AG04449 (cell line): Measurements from ENCODE around the gene MAD1L1.
"Not testable (repeated sequence)": the region's sequence is repeated elsewhere in the genome, so short reads cannot be mapped to it uniquely, and the experiment has no call there.

Experiments used
- CTCF ChIA-PET: fragments of 350-600 bp; formaldehyde crosslinking; extraction: SDS; loops from one replicate; lab custom pipeline; 2021; ENCODE audit warnings: antibody characterized with exemption; lab: Yijun Ruan, JAX
- POLR2A ChIA-PET: fragments of 400-600, 350-600 bp; formaldehyde crosslinking; extraction: SDS; loops from one replicate; lab custom pipeline; 2020; ENCODE audit warnings: antibody characterized with exemption, inconsistent platforms; lab: Yijun Ruan, JAX
- DNase-seq: peaks from one replicate; pipeline ENCODE4 v3.0.0-alpha.2; 2010; ENCODE audit warnings: low read depth, low spot score
- H3K4me3 ChIP-seq: 2 replicates; pipeline ENCODE4 v1.5.1; 2011; ENCODE audit warnings: low read depth, mild to moderate bottlenecking, control low read depth, low read length
- TF ChIP-seq, protein P1 (sequence below): IDR thresholded peaks from one replicate; pipeline ENCODE4 v1.5.1; 2011; ENCODE audit warnings: mild to moderate bottlenecking, moderate library complexity, low read length, control low read depth, inconsistent platforms; ENCODE audit not compliant: insufficient read depth; ENCODE audit errors: missing control alignments

The MAD1L1 gene

DNA sequence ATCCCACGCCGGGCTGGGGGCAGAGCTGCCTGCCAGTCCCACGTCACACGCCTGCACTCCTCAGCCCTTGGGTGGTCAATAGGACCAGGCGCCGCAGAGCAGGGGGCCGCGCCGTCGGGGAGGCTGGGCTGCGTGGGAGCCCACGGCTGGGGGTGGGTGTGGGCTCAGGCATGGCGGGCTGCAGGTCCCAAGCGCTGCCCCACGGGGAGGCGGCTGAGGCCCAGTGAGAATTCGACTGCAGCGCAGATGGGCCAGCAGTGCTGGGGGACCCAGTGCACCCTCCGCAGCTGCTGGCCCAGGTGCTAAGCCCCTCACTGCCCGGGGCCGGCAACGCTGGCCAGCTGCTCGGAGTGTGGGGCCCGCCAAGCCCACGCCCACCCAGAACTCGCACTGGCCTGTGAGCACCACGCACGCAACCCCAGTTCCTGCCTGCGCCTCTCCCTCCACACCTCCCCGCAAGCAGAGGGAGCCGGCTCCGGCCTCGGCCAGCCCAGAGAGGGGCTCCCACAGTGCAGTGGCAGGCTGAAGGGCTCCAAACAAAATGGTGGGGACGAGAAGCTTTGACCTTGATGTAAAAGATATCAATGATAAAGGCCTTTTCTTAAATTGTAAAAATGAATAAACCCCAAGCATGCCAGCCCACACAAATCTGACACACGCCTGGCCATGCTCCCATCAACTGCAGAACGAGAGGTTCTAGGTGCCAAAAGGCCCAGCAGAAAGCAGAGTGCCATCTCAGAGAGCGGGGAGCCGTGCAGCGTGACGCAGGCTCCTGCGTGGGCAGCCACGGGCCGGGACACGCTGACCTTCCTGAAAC is 255.5 kb downstream of the MAD1L1 start:
- no peak overlapping the region for H3K4me3 ChIP-seq
- POLR2A ChIA-PET = no interaction called here
- TF ChIP-seq, protein P1, sequence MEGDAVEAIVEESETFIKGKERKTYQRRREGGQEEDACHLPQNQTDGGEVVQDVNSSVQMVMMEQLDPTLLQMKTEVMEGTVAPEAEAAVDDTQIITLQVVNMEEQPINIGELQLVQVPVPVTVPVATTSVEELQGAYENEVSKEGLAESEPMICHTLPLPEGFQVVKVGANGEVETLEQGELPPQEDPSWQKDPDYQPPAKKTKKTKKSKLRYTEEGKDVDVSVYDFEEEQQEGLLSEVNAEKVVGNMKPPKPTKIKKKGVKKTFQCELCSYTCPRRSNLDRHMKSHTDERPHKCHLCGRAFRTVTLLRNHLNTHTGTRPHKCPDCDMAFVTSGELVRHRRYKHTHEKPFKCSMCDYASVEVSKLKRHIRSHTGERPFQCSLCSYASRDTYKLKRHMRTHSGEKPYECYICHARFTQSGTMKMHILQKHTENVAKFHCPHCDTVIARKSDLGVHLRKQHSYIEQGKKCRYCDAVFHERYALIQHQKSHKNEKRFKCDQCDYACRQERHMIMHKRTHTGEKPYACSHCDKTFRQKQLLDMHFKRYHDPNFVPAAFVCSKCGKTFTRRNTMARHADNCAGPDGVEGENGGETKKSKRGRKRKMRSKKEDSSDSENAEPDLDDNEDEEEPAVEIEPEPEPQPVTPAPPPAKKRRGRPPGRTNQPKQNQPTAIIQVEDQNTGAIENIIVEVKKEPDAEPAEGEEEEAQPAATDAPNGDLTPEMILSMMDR = no peak
- no peak for DNase-seq
- CTCF ChIA-PET = interaction anchor here (1.1 kb wide), 1 partner anchor 127 kb away, joined by 3 read pairs; no protein-coding TSS in a partner anchor

DNA sequence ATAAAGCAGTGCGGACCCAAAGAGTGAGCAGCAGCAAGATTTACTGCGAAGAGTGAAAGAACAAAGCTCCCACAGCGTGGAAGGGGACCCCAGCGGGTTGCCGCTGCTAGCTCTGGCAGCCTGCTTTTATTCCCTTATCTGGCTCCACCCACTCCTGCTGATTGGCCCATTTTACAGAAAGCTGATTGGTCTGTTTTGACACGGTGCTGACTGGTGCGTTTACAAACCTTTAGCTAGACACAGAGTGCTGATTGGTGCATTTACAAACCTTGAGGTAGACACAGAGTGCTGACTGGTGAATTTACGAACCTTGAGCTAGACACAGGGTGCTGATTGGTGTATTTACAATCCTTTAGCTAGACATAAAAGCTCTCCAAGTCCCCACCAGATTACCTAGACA is 256.2 kb downstream of the MAD1L1 start:
- POLR2A ChIA-PET, H3K4me3 ChIP-seq, DNase-seq: not testable (repeated sequence)
- CTCF ChIA-PET = interaction anchor here (1.1 kb wide), 1 partner anchor 128 kb away, joined by 3 read pairs; no protein-coding TSS in a partner anchor

DNA sequence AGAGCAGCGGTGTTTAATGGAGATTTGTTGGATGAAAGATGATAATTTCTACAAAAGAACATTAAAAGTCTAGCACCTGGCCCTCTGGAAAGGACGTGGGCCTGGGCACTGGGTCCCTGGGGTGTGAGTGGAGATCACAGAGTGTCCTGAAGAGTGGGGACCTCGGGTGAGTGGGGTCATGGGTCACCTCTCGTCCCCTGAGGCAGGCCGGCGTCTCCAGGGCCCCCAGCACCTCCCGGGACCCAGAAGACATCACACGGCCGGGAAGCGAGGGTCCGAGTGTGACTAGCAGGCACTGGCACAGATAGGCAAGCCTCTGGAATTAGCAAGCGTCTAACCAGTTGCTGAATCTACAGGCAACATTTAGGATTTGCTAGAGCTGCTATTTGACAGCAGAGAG is 257.2 kb downstream of the MAD1L1 start:
- TF ChIP-seq, protein P1 = no peak
- CTCF ChIA-PET = no interaction called here
- POLR2A ChIA-PET = no interaction called here
- H3K4me3 ChIP-seq = no peak overlapping the region
- DNase-seq = no peak

DNA sequence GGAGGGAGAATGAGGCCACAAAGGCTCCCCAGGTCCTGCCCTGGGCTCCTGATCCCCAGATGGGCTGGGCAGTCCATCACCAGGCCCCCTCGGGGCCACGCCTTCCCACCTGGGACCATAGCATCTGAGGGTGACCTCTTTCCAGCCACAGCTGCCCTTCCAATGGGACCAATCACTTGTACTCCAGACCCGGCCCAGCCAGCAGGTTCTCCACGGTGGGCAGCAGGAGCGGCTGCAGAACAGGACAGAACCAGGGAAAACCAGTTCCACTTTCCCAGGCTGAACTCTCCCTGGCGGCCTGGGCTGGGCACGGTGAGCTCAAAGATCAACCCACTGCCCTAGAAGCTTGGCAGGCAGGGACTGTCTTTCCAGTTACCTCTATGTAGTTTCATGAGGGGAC is 257.6 kb downstream of the MAD1L1 start:
- CTCF ChIA-PET = no interaction called here
- no peak for DNase-seq
- POLR2A ChIA-PET = no interaction called here
- no peak overlapping the region for H3K4me3 ChIP-seq
- TF ChIP-seq, protein P1 = no peak

DNA sequence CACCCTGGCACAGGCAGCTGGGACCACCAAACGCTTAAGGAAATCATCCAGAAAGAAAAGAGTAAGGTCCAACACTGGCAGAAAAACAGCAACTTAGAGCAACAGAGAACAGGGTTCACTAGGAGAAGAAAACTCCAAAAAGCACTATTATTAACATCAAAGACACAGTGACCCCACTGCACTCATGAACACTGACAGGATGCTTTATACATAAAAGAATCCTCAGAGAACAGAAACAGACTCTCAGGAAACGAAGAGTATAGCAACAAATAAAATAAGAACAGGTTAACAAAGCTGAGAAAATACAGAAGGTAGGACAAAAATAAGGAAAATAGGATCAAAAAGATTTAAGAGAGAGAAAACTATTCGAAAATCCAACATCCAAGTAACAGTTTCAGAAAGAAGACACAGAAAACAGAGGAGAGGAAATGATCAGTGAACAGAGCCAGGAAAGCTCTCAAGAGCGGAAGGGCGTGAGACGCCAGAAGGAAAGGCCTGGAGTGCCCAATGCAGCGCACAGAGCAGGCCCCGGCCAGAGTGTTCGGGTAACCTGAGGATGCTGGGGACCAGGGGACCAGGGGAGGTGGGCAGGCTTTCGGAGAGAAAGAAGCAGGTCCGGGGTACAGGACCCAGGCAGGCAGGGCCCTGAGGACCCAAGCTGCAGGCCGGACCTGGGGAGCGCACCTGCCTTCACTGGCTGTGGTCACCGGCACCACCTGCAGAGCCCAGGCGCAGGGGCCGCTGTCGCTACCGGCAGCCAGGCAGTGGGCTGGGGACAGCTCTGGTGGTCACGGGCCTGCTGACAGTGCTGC is 258.2 kb downstream of the MAD1L1 start:
- DNase-seq = no peak
- TF ChIP-seq, protein P1 = no peak
- ChIA-PET POLR2A (no interaction called here), CTCF (no interaction called here)
- no peak overlapping the region for H3K4me3 ChIP-seq

DNA sequence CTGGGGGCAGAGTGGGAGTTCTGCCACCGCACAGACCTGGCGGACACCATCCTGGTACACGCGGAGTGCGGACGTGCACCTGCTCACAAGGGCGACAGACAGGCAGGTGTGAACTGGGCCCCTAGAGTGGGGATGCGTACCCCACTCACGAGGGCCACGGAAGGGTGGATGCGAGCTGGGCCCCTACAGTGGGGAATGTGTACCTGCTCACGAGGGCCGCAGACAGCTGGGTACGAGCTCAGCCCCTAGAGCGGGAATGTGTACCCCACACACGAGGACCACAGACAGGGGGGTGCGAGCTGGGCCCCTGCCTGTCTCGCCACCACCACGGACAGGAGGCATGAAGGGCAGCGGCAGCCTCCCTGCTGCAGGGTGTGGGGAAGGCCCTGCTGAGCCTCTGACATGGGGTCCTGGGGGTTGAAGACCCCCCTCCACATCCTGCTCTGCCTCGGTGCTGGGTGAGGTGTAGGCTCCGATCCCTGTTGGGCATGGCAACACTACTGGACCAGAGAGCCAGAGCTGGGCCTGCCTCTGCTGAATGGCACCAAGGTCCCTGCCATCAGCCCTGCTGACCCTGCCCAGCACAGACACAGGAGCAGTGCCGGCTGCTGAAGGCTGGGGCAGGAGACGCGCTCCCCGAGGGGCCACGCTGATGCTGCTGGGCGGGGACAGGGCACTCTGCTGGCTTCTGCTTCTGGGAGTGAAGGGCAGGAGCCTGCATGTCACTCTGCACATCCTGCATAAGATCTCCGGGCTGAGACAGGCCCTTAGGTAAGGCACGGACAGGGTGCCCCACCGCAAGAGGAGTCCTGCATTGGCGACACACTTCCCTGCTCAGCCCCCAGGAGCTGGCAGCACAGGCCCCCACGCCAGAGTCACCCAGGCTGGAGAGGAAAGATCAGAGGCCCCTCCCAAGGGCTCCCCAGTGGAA is 259.2 kb downstream of the MAD1L1 start:
- TF ChIP-seq, protein P1 = no peak
- POLR2A ChIA-PET = no interaction called here
- CTCF ChIA-PET = no interaction called here
- no peak overlapping the region for H3K4me3 ChIP-seq
- no peak for DNase-seq
